Progenitor cell of endocrine pancreas (in vitro differentiated cells): ENCODE data around the gene TRPM8. TPM values are rescaled to one million over a fixed set of nuclear protein-coding genes. Genes with fewer than 3 reads are reported as not detected.

Experiments used
- DNase-seq: peaks from one replicate; pipeline ENCODE4 v3.0.0; 2021; ENCODE audit warnings: low spot score; ENCODE audit not compliant: unreplicated experiment
- H3K27ac Mint-ChIP-seq: 2 replicates; pipeline ENCODE4 v1.8.0; 2021; ENCODE audit warnings: mild to moderate bottlenecking, moderate library complexity, mixed read lengths
- H3K27me3 Mint-ChIP-seq: 2 replicates; pipeline ENCODE4 v1.8.0; 2021; ENCODE audit warnings: mixed read lengths
- H3K36me3 Mint-ChIP-seq: 2 replicates; pipeline ENCODE4 v1.8.0; 2022; ENCODE audit warnings: mixed read lengths; ENCODE audit not compliant: insufficient read depth
- H3K4me1 Mint-ChIP-seq: 2 replicates; pipeline ENCODE4 v1.8.0; 2021; ENCODE audit warnings: low read depth, mixed read lengths
- H3K4me3 Mint-ChIP-seq: 2 replicates; pipeline ENCODE4 v1.8.0; 2021; ENCODE audit warnings: low read depth, mild to moderate bottlenecking, moderate library complexity, mixed read lengths
- H3K9me3 Mint-ChIP-seq: 2 replicates; pipeline ENCODE4 v1.8.0; 2021; ENCODE audit warnings: low read depth, mixed read lengths
- total RNA-seq: library from RNA; stranded (reverse); gene quantifications from 2 replicates; pipeline ENCODE4 v1.2.1, GENCODE V29; 2021
- TF ChIP-seq, protein P1 (sequence below): fragments of 200-600 bp; sonication (generic); IDR thresholded peaks from one replicate; pipeline ENCODE4 v1.5.0; 2021; ENCODE audit warnings: antibody characterized with exemption, mild to moderate bottlenecking; ENCODE audit not compliant: unreplicated experiment

Gene TRPM8
- total RNA-seq, 1 donor from 2014 or later = not detected

GRCh38 chr2:234006501-234006900, 89.3 kb downstream of the TRPM8 start:
- no peak overlapping the region for H3K4me3 Mint-ChIP-seq
- peaks cover 3% of the 10 kb centered on the region for H3K9me3 Mint-ChIP-seq
- no peaks in the 10 kb centered on the region for H3K4me1 Mint-ChIP-seq
- H3K27me3 Mint-ChIP-seq = peaks cover 23% of the 10 kb centered on the region
- DNase-seq = no peak
- no peak overlapping the region for H3K27ac Mint-ChIP-seq
- no peaks in the 10 kb centered on the region for H3K36me3 Mint-ChIP-seq
- TF ChIP-seq, protein P1, sequence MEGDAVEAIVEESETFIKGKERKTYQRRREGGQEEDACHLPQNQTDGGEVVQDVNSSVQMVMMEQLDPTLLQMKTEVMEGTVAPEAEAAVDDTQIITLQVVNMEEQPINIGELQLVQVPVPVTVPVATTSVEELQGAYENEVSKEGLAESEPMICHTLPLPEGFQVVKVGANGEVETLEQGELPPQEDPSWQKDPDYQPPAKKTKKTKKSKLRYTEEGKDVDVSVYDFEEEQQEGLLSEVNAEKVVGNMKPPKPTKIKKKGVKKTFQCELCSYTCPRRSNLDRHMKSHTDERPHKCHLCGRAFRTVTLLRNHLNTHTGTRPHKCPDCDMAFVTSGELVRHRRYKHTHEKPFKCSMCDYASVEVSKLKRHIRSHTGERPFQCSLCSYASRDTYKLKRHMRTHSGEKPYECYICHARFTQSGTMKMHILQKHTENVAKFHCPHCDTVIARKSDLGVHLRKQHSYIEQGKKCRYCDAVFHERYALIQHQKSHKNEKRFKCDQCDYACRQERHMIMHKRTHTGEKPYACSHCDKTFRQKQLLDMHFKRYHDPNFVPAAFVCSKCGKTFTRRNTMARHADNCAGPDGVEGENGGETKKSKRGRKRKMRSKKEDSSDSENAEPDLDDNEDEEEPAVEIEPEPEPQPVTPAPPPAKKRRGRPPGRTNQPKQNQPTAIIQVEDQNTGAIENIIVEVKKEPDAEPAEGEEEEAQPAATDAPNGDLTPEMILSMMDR = no peak

- Mint-ChIP-seq H3K27me3 (peaks cover 6% of the 10 kb centered on the region), H3K9me3 (peaks cover 3% of the 10 kb centered on the region), H3K27ac (no peak overlapping the region), H3K36me3 (no peaks in the 10 kb centered on the region), H3K4me1 (no peaks in the 10 kb centered on the region), H3K4me3 (no peak overlapping the region)
- TF ChIP-seq, protein P1 = no peak
- no peak for DNase-seq
Observed at GRCh38 chr2:234014427-234014826, 97.3 kb downstream of the TRPM8 start.

DNA sequence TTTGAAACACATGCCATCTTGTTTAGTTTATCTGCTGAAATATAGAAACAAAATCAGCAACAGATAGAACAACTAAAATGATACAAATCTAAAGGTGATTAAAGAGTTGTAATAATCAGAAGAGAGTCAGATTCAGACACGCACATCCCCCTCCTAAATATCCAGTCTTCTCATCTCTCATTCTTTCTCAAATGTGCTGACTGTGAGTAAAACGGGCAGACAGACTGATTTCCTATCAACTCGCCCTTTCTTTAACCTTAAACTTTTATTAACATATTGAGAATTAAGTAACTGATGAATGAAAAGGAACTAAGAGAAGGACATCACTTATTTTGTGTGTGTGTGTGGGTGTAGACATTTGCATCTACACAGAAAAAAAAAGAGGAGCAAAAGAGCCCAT, 98.7 kb downstream of the TRPM8 start:
- TF ChIP-seq, protein P1 = no peak
- peaks cover 2% of the 10 kb centered on the region for H3K9me3 Mint-ChIP-seq
- H3K27ac Mint-ChIP-seq = no peak overlapping the region
- no peak for DNase-seq
- H3K27me3 Mint-ChIP-seq = peaks cover 2% of the 10 kb centered on the region
- no peaks in the 10 kb centered on the region for H3K4me1 Mint-ChIP-seq
- no peaks in the 10 kb centered on the region for H3K36me3 Mint-ChIP-seq
- no peak overlapping the region for H3K4me3 Mint-ChIP-seq

- TF ChIP-seq, protein P1 = no peak
- peaks cover 6% of the 10 kb centered on the region for H3K27me3 Mint-ChIP-seq
- peaks cover 5% of the 10 kb centered on the region for H3K9me3 Mint-ChIP-seq
- no peak overlapping the region for H3K27ac Mint-ChIP-seq
- no peak overlapping the region for H3K4me3 Mint-ChIP-seq
- no peaks in the 10 kb centered on the region for H3K36me3 Mint-ChIP-seq
- DNase-seq = no peak
- no peaks in the 10 kb centered on the region for H3K4me1 Mint-ChIP-seq
Observed at GRCh38 chr2:234019896-234020295, 102.7 kb downstream of the TRPM8 start.

- H3K4me1 Mint-ChIP-seq = no peaks in the 10 kb centered on the region
- H3K4me3 Mint-ChIP-seq = no peak overlapping the region
- H3K36me3 Mint-ChIP-seq = no peaks in the 10 kb centered on the region
- peaks cover 4% of the 10 kb centered on the region for H3K27me3 Mint-ChIP-seq
- no peak overlapping the region for H3K27ac Mint-ChIP-seq
- DNase-seq = no peak
- TF ChIP-seq, protein P1 = no peak
- H3K9me3 Mint-ChIP-seq = peaks cover 5% of the 10 kb centered on the region
Observed at GRCh38 chr2:234020332-234020731, 103.2 kb downstream of the TRPM8 start.
